Measurements from ENCODE around the gene HIF1AN. TPM values are rescaled to one million over a fixed set of nuclear protein-coding genes. Genes with fewer than 3 reads are reported as not detected.
A peak's percentile ranks its signal among the peaks of the same experiment; 100 is the strongest.

The HIF1AN gene
- total RNA-seq, 1 donor: 15.2 TPM

DNA sequence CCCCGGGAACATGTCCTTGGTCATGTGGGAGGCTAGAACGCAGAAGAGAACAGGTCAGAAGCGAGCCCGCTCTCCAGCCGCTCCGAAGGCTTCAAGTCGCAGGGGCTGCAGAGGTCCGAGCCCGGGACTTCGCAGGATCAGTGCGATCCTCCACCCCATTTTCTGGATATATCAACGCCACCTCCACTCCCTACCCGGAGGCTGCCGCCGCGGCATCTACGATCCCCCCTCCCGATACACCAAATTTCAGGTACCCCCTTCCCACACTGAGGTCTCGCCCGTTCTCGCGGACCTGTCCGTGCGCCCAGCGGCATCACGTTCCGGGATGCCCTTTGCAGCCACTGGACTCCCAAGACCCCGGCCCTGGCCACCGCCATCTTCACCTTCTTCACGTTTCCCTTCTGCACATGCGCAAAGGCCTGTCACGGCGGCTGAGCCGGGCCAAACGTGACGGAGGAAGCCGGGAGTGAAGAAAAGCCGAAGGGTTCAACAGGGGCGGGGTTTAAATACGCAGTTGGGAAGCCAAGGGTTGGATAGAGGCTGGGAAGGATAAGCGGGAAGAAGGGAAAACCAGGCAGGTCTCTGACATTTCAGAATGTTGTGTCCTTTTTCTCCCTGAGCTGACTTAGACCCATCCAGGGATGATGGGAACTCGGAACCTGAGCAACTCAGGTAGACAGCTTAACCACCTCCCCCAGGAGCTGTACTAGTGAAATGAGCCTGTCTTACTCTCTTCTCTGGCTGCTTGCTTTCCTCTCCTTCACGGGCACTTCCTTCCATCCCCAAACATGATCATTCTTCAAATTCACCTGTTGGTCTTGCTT lies 6.1 kb upstream of the HIF1AN start, which contains the start of gene NDUFB8:
Gene NDUFB8 (minus strand): TSS at position 397 of the 824 bp plus-strand sequence. CDS start 20 bp downstream, at position 377.
- peaks cover 11% of the 10 kb centered on the region for H4K20me1 ChIP-seq (ENCODE audit: insufficient read depth, low read length)
- peaks cover 20% of the 10 kb centered on the region for H3K36me3 ChIP-seq (ENCODE audit: insufficient read depth, low read length)
- no peaks in the 10 kb centered on the region for H3K27me3 ChIP-seq (ENCODE audit: insufficient read depth, low read length)
- H3K79me2 ChIP-seq (ENCODE audit: insufficient read depth, low read length): peaks cover 35% of the 10 kb centered on the region
- H3K4me3 ChIP-seq (ENCODE audit: insufficient read depth, low read length): peak within 1 kb of the TSS; percentile 96
- DNase-seq (ENCODE audit: insufficient read length, low spot score, missing footprints): peak; percentile 94
- no peaks in the 10 kb centered on the region for H3K9me3 ChIP-seq (ENCODE audit: low read depth, low read length)
- peak within 1 kb of the TSS; percentile 100 for H2AFZ ChIP-seq (ENCODE audit: low read length)
- H3K4me1 ChIP-seq (ENCODE audit: insufficient read depth, low read length): peaks cover 19% of the 10 kb centered on the region
- H3K27ac ChIP-seq (ENCODE audit: low read depth, low read length): peak within 1 kb of the TSS; percentile 78
- TF ChIP-seq, protein P1, sequence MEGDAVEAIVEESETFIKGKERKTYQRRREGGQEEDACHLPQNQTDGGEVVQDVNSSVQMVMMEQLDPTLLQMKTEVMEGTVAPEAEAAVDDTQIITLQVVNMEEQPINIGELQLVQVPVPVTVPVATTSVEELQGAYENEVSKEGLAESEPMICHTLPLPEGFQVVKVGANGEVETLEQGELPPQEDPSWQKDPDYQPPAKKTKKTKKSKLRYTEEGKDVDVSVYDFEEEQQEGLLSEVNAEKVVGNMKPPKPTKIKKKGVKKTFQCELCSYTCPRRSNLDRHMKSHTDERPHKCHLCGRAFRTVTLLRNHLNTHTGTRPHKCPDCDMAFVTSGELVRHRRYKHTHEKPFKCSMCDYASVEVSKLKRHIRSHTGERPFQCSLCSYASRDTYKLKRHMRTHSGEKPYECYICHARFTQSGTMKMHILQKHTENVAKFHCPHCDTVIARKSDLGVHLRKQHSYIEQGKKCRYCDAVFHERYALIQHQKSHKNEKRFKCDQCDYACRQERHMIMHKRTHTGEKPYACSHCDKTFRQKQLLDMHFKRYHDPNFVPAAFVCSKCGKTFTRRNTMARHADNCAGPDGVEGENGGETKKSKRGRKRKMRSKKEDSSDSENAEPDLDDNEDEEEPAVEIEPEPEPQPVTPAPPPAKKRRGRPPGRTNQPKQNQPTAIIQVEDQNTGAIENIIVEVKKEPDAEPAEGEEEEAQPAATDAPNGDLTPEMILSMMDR (IDR thresholded peaks at IDR 0.05; ENCODE audit: extremely low read depth, low read depth, low read length): no peak
- peak within 1 kb of the TSS; percentile 98 for H3K4me2 ChIP-seq (ENCODE audit: insufficient read depth, low read length)

DNA sequence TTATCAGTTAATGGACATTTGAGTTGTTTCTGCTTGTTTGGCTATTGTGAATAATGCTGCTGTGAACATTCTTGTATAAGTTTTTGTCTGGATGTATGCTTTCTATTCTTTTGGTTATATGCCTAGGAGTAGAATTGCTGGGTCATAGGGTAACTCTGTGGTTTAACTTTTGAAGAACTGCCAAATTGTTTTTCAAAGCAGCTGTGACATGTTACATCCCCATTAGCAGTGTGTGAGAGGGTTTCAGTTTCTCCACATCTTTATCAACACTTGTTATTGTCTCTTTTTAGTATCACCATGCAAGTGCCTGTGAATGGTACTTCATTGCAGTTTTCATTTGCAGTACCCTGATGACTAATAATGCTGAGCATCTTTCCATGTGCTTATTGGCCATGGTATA lies 4.0 kb upstream of the HIF1AN start:
- H3K27me3 ChIP-seq (ENCODE audit: insufficient read depth, low read length): no peaks in the 10 kb centered on the region
- H3K9me3 ChIP-seq (ENCODE audit: low read depth, low read length): no peaks in the 10 kb centered on the region
- peaks cover 5% of the 10 kb centered on the region for H3K36me3 ChIP-seq (ENCODE audit: insufficient read depth, low read length)
- TF ChIP-seq, protein P1 (IDR thresholded peaks at IDR 0.05; ENCODE audit: extremely low read depth, low read depth, low read length): no peak
- no peak overlapping the region for H3K27ac ChIP-seq (ENCODE audit: low read depth, low read length)
- H3K79me2 ChIP-seq (ENCODE audit: insufficient read depth, low read length): peaks cover 48% of the 10 kb centered on the region
- peaks cover 29% of the 10 kb centered on the region for H3K4me1 ChIP-seq (ENCODE audit: insufficient read depth, low read length)
- peaks cover 12% of the 10 kb centered on the region for H4K20me1 ChIP-seq (ENCODE audit: insufficient read depth, low read length)
- H3K4me2 ChIP-seq (ENCODE audit: insufficient read depth, low read length): no peak overlapping the region
- H2AFZ ChIP-seq (ENCODE audit: low read length): no peak overlapping the region
- DNase-seq (ENCODE audit: insufficient read length, low spot score, missing footprints): no peak
- no peak overlapping the region for H3K4me3 ChIP-seq (ENCODE audit: insufficient read depth, low read length)

DNA sequence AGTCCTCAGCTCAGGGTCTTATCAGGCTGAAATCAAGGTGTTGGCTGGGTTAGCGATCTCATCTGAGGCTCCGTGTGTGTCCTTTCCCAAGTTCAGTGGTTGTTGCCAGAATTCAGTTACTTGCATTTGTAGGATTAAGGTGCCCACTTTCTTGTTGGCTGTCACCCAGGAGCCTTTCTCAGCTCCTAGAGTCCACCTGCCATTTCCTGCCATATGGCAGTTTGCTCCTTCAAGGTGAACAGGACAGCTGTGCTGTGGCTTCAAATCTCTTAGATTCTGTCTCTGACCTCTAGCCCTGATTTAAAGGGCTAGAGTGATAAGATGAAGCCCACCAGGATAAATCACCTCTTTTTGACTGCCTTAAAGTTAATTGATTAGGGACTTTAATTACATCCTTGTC lies 1.0 kb upstream of the HIF1AN start:
- Histone ChIP-seq H3K4me1 (ENCODE audit: insufficient read depth, low read length) (peaks cover 29% of the 10 kb centered on the region), H3K79me2 (ENCODE audit: insufficient read depth, low read length) (peaks cover 47% of the 10 kb centered on the region), H2AFZ (ENCODE audit: low read length) (peak overlapping the region; percentile 90), H3K9me3 (ENCODE audit: low read depth, low read length) (no peaks in the 10 kb centered on the region), H3K27ac (ENCODE audit: low read depth, low read length) (no peak overlapping the region), H3K4me2 (ENCODE audit: insufficient read depth, low read length) (no peak overlapping the region), H3K27me3 (ENCODE audit: insufficient read depth, low read length) (no peaks in the 10 kb centered on the region), H3K36me3 (ENCODE audit: insufficient read depth, low read length) (peaks cover 19% of the 10 kb centered on the region), H3K4me3 (ENCODE audit: insufficient read depth, low read length) (no peak overlapping the region), H4K20me1 (ENCODE audit: insufficient read depth, low read length) (peaks cover 23% of the 10 kb centered on the region)
- DNase-seq (ENCODE audit: insufficient read length, low spot score, missing footprints): no peak
- TF ChIP-seq, protein P1 (IDR thresholded peaks at IDR 0.05; ENCODE audit: extremely low read depth, low read depth, low read length): no peak

DNA sequence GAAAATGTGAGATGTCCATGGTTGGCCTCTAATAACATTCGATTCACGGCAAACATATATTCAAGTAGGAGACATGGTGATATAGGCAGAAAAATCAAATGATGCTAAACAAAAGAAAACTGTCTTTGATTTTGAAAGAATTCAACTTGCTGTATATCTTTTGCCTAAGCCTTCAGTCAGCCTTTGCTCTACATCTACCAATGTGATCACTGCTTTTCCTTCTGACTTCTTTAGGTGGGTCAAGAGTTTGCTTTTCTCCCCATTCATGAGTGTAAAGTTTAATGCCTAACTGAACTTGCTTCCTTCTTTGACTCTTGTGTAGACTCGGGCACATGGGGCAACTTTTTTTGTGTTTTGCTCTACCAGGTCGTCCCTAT lies 417 bp upstream of the HIF1AN start:
- Histone ChIP-seq H3K27ac (ENCODE audit: low read depth, low read length) (no peak overlapping the region), H3K4me3 (ENCODE audit: insufficient read depth, low read length) (peak overlapping the region; percentile 84), H3K9me3 (ENCODE audit: low read depth, low read length) (no peaks in the 10 kb centered on the region), H4K20me1 (ENCODE audit: insufficient read depth, low read length) (peaks cover 23% of the 10 kb centered on the region), H3K27me3 (ENCODE audit: insufficient read depth, low read length) (no peaks in the 10 kb centered on the region), H3K79me2 (ENCODE audit: insufficient read depth, low read length) (peaks cover 44% of the 10 kb centered on the region), H3K36me3 (ENCODE audit: insufficient read depth, low read length) (peaks cover 25% of the 10 kb centered on the region), H3K4me1 (ENCODE audit: insufficient read depth, low read length) (peaks cover 23% of the 10 kb centered on the region), H2AFZ (ENCODE audit: low read length) (peak overlapping the region; percentile 90), H3K4me2 (ENCODE audit: insufficient read depth, low read length) (peak overlapping the region; percentile 93)
- no peak for DNase-seq (ENCODE audit: insufficient read length, low spot score, missing footprints)
- TF ChIP-seq, protein P1 (IDR thresholded peaks at IDR 0.05; ENCODE audit: extremely low read depth, low read depth, low read length): no peak

Measured in osteoblast (primary cell).